Upper lobe of left lung (tissue), 4 donors: Measurements from ENCODE around the gene ZDHHC14.

Experiments
- CTCF ChIP-seq, 6 experiments: fragments of 450-650 bp in 4 of 6; fragments of 200-600 bp in 2 of 6; sonication (generic) in 2 of 6; IDR thresholded peaks; one replicate each; pipeline ENCODE4 v1.5.1; 2016 to 2019; ENCODE audit warnings: antibody characterized with exemption in 6 of 6
- EP300 ChIP-seq, 4 donors: sonication (generic); formaldehyde crosslinking; IDR thresholded peaks; one replicate each; pipeline ENCODE4 v1.5.1; 2017; ENCODE audit warnings: antibody characterized with exemption in 4 of 4, control low read depth in 2 of 4
- POLR2A ChIP-seq, 4 donors: fragments of 450-650 bp; IDR thresholded peaks; one replicate each; pipeline ENCODE4 v1.5.1; 2016 to 2017; ENCODE audit warnings: antibody characterized with exemption in 4 of 4, mild to moderate bottlenecking in 2 of 4
- POLR2AphosphoS5 ChIP-seq, 2 donors: sonication (generic); formaldehyde crosslinking; IDR thresholded peaks; one replicate each; pipeline ENCODE4 v1.5.1; 2017; ENCODE audit warnings: antibody characterized with exemption in 2 of 2

- no peak for TF ChIP-seq CTCF (IDR thresholded peaks at IDR 0.05)
- TF ChIP-seq POLR2A (IDR thresholded peaks at IDR 0.05): no peak
- TF ChIP-seq EP300 (IDR thresholded peaks at IDR 0.05): no peak
- no peak for TF ChIP-seq POLR2AphosphoS5 (IDR thresholded peaks at IDR 0.05)
These were observed 169.4 kb downstream of the ZDHHC14 start for GRCh38 chr6:157550114-157550989.
